ENCODE results near the gene THOC5.
A peak's percentile ranks its signal among the peaks of the same experiment; 100 is the strongest.
"Not testable (repeated sequence)": the region's sequence is repeated elsewhere in the genome, so short reads cannot be mapped to it uniquely, and the experiment has no call there.

Gene THOC5

GRCh38 chr22:29517215-29517908 is 36.2 kb downstream of the THOC5 start:
- no peak overlapping the region for H3K4me3 ChIP-seq (ENCODE audit: low read depth, low read length)
- DNase-seq (ENCODE audit: low read depth), result no peak

DNA sequence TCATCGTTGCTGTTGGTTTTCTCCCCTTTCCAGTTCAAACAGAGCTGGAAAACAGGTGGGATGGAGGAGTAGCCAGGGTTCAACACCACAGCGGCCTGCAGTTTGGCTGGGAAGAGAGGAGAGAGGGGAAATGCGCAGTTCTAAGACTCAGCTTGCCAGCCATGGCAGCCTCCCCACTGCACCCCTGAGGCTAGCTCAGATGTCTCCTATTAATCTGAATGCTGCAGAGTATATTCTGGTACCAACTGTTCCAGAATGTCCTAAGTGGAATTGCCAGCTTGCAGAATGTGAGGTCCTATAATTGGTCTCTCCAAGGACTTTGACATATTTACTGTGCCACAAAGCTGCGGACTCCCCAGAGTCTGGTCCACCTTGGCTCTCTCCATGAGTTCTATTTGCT is 41.5 kb downstream of the THOC5 start:
- DNase-seq (ENCODE audit: low read depth), result no peak
- no peak overlapping the region for H3K4me3 ChIP-seq (ENCODE audit: low read depth, low read length)

DNA sequence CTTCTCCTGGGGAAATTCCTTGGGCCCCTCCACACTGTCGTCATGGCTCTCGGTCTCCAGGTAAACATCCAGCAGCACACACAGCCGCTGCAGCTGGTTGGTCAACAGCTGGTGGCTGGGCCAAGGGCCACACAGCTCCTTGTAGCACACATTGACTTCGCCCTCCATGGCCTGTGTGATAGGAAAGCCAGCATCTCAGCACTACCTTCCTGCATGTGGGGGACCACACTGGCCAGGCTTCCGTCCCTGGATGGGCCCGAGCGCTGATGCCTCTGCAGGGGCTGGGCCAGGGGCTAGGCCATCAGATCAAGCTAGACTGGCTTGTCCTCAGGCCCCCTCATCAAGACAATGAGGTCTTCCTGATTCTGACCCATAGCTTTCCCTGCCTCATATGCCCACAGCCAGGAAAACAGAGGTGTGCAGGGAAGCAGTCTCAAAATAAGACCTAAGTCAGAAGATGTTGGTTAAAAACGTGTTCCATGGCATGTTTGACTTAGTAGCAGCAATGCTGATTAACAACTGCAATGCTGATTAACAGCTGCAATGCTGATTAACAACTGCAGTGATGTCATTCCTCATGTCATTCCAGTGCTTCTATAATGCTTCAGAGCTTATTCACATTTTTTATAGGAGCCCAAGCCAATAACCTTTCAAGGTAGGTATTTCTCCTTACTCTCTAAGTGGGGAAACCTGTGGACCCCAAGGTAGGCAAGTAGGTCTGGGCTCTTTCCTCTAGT is 42.3 kb downstream of the THOC5 start:
- no peak overlapping the region for H3K4me3 ChIP-seq (ENCODE audit: low read depth, low read length)
- DNase-seq (ENCODE audit: low read depth), result no peak

- DNase-seq (ENCODE audit: low read depth), result no peak
- H3K4me3 ChIP-seq (ENCODE audit: low read depth, low read length), result no peak overlapping the region
These were observed 43.0 kb downstream of the THOC5 start for GRCh38 chr22:29510542-29510941.

DNA sequence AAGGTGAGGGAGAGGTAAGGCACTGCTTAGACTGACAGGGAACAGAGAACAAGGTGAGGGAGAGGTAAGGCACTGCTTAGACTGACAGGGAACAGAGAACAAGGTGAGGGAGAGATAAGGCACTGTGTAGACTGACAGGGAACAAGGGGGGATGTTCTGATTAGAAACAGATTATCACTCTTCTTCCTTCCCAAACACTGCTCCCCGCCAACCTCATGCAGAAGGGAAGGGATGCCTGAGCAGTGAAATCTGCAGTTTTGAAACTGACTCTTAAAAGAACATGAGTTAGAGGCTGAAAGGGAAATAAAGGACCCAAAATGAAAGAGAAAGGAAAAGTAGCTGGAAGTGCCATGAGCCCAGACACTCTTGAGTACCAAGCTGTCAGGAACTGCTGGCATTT is 43.7 kb downstream of the THOC5 start:
- no peak overlapping the region for H3K4me3 ChIP-seq (ENCODE audit: low read depth, low read length)
- no peak for DNase-seq (ENCODE audit: low read depth)

DNA sequence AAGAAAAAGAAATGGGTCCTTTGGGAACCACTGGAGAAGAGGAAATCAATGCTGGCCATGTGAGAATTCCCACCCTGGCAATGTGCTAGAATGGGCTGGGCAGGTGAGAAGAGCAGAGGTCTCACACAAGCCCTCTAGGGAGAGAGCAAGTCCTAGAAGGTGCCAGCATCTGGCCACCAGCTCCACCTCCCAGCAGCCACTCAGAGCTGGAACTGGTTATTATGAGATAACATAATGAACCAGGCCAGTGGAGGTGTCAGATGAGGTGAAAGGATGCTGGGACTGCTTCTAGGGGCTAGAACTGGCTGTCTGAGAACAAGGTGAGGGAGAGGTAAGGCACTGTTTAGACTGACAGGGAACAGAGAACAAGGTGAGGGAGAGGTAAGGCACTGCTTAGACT is 44.3 kb downstream of the THOC5 start:
- no peak for DNase-seq (ENCODE audit: low read depth)
- no peak overlapping the region for H3K4me3 ChIP-seq (ENCODE audit: low read depth, low read length)

DNA sequence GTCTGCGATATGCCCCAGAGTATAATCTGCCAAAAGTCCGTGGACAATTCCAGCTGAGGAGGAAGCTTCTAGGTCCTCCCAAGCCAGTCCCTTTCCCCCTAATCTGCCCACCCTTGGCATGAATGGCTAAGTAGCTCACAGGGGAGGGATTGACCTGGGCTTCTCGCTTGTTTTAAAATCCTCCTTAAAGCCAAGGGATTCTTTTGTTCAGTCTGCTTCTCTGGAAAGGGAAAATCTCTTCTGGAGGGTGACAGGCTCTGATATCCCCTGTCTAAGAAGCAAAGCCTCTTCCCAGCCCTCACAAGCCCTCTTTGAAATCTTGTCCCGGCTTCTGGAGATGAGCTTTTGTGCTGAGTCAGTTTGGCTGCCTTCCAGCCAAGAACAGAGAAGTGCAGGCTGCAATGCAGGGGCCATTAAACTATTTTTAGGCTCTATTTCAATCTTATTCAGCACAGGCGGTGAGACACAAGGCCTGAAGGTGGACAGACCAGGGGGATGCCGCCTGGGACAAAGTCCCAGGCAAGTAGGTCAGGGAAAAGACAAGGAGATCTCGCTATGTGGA is 49.7 kb downstream of the THOC5 start:
- peak; percentile 62 for DNase-seq (ENCODE audit: low read depth)
- no peak overlapping the region for H3K4me3 ChIP-seq (ENCODE audit: low read depth, low read length)

GRCh38 chr22:29499852-29500251 is 53.7 kb downstream of the THOC5 start:
- H3K4me3 ChIP-seq (ENCODE audit: low read depth, low read length), result no peak overlapping the region
- DNase-seq (ENCODE audit: low read depth), result no peak

GRCh38 chr22:29493636-29494035 is 59.9 kb downstream of the THOC5 start:
- H3K4me3 ChIP-seq (ENCODE audit: low read depth, low read length), result no peak overlapping the region
- DNase-seq (ENCODE audit: low read depth), result no peak

DNA sequence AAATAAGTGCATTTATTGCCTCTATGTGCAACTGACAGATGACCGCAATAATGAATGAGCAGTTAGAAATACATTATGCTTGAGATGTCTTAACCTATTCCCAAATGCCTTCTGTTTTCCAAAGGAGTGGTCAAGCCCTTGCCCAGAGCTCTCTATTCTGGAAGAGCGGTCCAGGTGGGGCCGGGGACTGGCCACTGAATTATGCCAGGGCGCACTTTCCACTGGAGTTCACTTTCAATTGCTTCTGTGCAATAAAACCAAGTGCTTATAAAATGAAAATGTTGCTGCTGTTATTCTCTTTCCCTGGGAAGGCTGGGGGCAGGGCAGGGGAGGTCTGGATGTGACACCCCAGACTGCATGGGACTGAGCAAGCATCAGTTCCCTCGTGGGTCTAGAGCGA is 62.5 kb downstream of the THOC5 start:
- DNase-seq (ENCODE audit: low read depth), result no peak
- H3K4me3 ChIP-seq (ENCODE audit: low read depth, low read length), result no peak overlapping the region

- DNase-seq (ENCODE audit: low read depth); H3K4me3 ChIP-seq (ENCODE audit: low read depth, low read length): not testable (repeated sequence)
These were observed 64.3 kb downstream of the THOC5 start for GRCh38 chr22:29489127-29489780.

DNA sequence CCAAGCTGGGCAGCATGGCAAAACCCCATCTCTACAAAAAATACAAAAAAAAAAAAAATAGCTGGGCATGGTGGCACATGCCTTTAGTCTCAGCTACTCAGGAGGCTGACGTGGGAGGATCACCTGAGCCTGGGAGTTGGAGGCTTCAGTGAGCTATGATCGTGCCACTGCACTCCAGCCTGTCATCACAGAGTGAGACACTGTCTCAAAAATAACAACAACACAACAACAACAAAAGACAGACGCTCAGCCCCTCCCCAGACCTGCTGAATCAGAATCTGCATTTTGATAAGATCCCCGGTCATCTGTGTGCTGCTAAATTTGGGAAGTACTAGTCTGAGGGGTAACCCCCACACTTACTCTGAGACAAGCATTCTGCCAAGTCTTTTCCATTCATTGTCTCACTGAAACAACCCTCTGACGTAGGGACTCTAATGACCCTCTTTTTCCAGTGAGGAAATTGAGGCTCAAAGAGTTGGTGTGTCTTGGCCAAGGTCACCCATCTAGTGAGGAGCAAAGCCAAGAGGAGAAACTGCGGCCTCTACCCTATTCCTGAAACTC is 66.1 kb downstream of the THOC5 start:
- no peak overlapping the region for H3K4me3 ChIP-seq (ENCODE audit: low read depth, low read length)
- DNase-seq (ENCODE audit: low read depth), result no peak

DNA sequence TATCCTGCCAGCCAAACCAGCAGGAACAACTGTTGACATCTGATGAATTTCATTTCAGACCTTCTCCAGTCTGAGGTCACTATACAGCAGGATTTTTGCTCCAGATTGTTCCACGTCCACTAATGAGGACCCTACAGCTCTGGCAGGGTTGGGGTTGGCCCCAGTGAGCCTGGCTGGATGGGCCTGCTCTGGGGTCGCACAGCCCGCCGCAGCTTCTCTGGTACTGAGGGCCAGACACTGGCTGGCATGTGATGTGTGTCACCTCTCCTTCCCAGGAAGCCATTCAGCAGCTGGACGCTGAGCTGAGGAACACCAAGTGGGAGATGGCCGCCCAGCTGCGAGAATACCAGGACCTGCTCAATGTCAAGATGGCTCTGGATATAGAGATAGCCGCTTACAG is 68.1 kb downstream of the THOC5 start:
- no peak overlapping the region for H3K4me3 ChIP-seq (ENCODE audit: low read depth, low read length)
- no peak for DNase-seq (ENCODE audit: low read depth)

DNA sequence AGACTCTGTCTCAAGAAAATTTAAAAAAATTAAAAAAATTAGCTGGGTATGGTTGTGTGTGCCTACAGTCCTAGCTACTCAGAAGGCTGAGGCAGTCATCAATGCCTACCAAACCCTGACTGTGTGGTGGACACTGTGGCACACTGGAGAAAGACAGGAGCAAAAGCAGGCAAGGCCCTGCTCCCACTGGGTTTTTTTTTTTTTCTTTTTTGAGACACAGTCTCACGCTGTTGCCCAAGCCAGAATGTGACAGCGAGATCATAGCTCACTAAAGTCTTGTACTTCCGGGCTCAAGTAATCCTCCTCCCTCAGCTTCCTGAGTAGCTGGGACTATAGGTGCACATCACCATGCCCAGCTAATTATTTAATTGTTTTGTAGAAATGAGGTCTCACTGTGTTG is 68.9 kb downstream of the THOC5 start:
- H3K4me3 ChIP-seq (ENCODE audit: low read depth, low read length), result no peak overlapping the region
- DNase-seq (ENCODE audit: low read depth), result no peak

DNA sequence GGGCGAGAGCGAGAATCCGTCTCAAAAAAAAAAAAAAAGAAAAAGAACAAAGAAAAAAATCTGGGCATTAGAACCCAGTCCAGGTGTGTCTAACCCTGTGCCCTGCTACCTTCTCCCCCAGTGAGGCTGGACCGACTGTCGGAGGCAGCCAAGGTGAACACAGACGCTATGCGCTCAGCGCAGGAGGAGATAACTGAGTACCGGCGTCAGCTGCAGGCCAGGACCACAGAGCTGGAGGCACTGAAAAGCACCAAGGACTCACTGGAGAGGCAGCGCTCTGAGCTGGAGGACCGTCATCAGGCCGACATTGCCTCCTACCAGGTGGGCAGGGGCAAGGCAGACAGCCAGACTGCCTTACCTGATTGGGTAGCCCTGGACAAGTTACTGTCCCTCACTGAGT is 70.3 kb downstream of the THOC5 start:
- no peak overlapping the region for H3K4me3 ChIP-seq (ENCODE audit: low read depth, low read length)
- DNase-seq (ENCODE audit: low read depth), result no peak

- no peak for DNase-seq (ENCODE audit: low read depth)
- no peak overlapping the region for H3K4me3 ChIP-seq (ENCODE audit: low read depth, low read length)
These were observed 70.8 kb downstream of the THOC5 start for GRCh38 chr22:29482726-29483125.

DNA sequence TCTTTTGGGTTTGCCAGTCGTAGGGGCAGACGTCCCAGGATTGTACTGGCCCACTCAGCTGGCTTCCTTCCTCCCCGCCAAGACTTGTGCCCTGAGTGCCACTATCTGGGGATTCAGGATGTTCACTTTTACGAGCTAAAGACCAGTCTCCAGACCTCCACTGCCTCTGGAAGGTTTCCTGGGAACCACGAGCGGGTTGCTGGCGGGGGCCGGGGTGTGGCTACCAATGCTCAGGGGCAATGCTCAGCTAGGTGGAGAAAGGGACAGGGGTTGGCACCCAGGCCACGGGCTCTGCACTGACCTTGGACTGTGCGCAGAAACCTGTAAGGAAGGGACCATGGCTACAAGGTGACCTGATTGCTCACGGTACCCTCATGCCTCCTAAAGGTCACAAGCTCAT is 71.3 kb downstream of the THOC5 start:
- no peak for DNase-seq (ENCODE audit: low read depth)
- no peak overlapping the region for H3K4me3 ChIP-seq (ENCODE audit: low read depth, low read length)

DNA sequence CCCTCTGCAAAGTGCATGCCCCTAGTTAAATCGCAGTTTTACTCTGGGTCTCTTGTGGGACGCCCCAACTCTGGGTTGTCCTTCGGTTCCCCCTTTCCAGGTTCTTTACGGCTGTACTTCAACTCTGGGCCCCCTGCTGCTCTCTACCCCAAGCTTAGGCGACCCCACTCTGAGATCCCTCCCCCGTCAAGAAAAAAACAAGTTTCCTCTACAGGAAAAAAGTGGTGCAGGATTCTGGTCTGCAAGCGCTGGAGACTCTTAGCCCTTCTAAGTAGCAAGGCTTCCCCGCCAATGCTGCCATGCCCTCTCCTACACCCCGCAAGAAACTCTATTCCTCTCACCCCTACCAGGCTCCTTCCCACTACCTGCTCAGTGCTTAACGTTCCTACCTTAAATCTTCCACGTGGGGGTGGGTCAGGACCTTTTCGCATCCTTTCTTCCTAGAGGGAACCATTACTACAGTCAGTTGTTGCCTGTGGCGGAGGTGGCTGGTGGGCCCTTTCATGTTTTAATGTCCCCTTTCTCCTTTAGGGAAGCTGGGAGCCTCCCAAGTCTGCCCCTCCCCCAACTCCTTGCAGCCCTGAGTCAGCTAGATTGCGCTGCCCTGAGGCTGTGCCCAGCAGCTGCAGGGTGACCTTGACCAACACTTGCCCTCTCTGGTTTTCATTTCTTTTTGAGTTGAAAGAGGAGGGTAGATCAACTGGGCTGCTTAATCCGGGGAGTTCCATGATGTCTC is 72.1 kb downstream of the THOC5 start:
- peak overlapping the region; percentile 48 for H3K4me3 ChIP-seq (ENCODE audit: low read depth, low read length)

DNA sequence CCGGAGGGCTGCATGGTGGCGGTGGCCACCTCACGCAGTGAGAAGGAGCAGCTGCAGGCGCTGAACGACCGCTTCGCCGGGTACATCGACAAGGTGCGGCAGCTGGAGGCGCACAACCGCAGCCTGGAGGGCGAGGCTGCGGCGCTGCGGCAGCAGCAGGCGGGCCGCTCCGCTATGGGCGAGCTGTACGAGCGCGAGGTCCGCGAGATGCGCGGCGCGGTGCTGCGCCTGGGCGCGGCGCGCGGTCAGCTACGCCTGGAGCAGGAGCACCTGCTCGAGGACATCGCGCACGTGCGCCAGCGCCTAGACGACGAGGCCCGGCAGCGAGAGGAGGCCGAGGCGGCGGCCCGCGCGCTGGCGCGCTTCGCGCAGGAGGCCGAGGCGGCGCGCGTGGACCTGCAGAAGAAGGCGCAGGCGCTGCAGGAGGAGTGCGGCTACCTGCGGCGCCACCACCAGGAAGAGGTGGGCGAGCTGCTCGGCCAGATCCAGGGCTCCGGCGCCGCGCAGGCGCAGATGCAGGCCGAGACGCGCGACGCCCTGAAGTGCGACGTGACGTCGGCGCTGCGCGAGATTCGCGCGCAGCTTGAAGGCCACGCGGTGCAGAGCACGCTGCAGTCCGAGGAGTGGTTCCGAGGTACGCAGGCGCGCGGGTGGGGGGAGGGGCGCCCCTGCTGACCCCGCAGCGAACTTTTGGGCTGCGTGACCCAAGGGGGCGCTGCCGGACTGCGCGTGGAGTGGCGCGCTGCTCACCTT is 72.9 kb downstream of the THOC5 start:
- DNase-seq (ENCODE audit: low read depth), result peak; percentile 35
- H3K4me3 ChIP-seq (ENCODE audit: low read depth, low read length), result peak overlapping the region; percentile 48

More for the DNA sequence above, 72.1 kb downstream of the THOC5 start:
- DNase-seq (ENCODE audit: low read depth), result no peak

Data from skeletal muscle cell (primary cell).